ENCODE measurements around the gene PTGER4.

GRCh38 chr5:40651201-40651600, 28.5 kb upstream of the PTGER4 start:
- TF ChIP-seq CTCF (conservative IDR thresholded peaks at IDR 0.05) (no peak), EZH2 (IDR thresholded peaks at IDR 0.05; ENCODE audit: low read depth) (no peak)

Measured in PC-9 (cell line).